Endometrial microvascular endothelial cells (primary cell): ENCODE results near the gene PSAPL1. TPM values are rescaled to one million over a fixed set of nuclear protein-coding genes. Genes with fewer than 3 reads are reported as not detected.

Experiments used
- in situ Hi-C: cut with HindIII; loops from 2 replicates; pipeline ENCODE4 v1.10.0; 2017; ENCODE audit warnings: low sequenced_read_pairs, low pct_unique_long_range_greater_than_20kb; ENCODE audit errors: inconsistent ontology term
- total RNA-seq: library from RNA; depleted of rRNA; stranded (reverse); fragments of >200 nt; gene quantifications from one replicate; pipeline ENCODE4 v1.2.3, GENCODE V29; 2015; ENCODE audit errors: inconsistent ontology term

The PSAPL1 gene
- total RNA-seq, 1 donor from 2014 or later = not detected

- in situ Hi-C loops = no loop called here
These were observed 43.7 kb downstream of the PSAPL1 start for GRCh38 chr4:7390906-7391636.

- in situ Hi-C loops = no loop called here
These were observed 44.4 kb downstream of the PSAPL1 start for GRCh38 chr4:7390336-7390735.

DNA sequence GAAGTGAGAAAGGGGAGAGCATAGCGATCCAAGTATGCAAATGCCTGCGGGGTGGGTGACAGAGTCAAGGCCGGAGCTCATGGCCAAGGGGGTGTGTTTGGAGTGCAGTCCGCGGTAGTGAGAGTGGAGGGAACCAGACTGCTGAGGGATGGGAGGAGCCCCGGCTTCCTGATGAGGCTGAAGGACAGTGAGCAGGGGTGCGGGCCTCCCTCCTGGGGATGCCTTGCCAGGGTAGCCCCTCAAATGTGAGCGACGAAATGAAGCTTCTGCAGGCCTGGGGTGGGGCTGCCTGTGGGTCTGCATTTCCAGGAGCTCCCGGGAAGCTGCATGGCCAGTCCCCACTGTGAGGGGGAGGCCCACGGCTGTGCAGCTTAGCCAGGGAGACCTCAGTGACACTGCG lies 45.0 kb downstream of the PSAPL1 start:
- in situ Hi-C loops = no loop called here

DNA sequence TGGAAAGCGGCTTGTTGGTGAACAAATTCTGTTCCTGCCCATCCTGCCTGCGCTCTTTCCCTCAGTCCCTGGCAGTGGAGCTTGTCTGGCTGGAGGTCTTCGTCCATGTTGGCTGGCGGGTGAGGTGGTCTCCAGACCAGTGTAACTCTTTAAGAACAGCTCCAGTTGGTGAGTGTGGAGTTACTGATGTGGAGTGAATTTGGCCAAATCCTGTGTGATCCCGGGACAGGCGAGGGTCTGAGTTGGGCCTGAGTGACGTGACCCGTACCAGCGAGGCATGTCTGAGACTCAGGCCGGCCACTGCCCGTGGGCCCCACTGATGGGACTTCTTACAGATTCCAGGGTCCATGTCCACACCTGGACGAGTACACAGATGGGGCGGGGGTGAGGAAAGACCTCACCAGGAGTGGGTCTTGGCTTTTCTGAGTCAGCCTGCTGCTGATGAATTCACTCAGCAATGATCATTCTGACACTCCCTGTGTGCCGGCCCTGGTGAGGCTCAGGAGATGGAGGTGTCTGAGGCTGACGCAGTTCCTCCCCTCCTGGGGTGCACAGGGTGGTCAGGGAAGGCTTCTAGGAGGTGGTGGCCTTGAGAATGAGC lies 45.5 kb downstream of the PSAPL1 start:
- in situ Hi-C loops = no loop called here

GRCh38 chr4:7388627-7389026 lies 46.1 kb downstream of the PSAPL1 start:
- in situ Hi-C loops = no loop called here

DNA sequence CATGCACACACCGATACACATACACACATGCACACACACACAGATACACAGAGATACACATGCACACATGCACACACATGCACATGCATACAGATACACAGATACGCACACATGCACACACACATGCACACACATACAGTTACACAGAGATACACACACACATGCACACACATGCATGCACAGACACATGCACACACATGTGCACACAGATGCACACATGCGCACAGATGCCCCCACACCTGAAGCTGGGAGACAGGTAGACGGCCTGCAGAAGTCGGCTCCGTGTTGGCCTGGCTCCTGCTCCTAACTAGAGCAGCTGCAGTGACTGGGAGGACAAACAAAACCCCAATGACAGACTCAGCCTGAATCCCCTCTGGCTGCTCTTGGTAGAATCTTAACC lies 46.8 kb downstream of the PSAPL1 start:
- in situ Hi-C loops = no loop called here

GRCh38 chr4:7384929-7385890 lies 49.5 kb downstream of the PSAPL1 start:
- in situ Hi-C loops = no loop called here

- in situ Hi-C loops = no loop called here
These were observed 50.5 kb downstream of the PSAPL1 start for GRCh38 chr4:7384003-7384928.

- in situ Hi-C loops = no loop called here
These were observed 51.5 kb downstream of the PSAPL1 start for GRCh38 chr4:7383266-7383665.

DNA sequence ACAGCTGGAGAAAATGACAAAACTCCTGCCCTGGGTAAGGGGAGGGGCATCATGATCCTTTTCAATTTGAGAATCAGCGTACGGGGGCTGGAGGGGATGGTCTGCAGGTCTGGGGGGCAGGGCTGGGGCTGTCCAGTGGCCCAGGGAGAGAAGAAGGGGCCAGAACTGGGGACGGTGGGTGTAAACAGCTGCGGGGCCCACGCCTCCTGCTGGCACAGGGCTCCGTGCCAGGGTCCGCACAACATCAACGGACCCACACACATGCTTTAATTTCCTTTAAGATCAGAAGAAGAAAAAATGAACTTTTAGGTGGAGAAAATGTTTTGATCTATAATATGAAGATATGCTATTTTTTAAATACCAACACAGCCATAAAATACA lies 52.1 kb downstream of the PSAPL1 start:
- in situ Hi-C loops = no loop called here

DNA sequence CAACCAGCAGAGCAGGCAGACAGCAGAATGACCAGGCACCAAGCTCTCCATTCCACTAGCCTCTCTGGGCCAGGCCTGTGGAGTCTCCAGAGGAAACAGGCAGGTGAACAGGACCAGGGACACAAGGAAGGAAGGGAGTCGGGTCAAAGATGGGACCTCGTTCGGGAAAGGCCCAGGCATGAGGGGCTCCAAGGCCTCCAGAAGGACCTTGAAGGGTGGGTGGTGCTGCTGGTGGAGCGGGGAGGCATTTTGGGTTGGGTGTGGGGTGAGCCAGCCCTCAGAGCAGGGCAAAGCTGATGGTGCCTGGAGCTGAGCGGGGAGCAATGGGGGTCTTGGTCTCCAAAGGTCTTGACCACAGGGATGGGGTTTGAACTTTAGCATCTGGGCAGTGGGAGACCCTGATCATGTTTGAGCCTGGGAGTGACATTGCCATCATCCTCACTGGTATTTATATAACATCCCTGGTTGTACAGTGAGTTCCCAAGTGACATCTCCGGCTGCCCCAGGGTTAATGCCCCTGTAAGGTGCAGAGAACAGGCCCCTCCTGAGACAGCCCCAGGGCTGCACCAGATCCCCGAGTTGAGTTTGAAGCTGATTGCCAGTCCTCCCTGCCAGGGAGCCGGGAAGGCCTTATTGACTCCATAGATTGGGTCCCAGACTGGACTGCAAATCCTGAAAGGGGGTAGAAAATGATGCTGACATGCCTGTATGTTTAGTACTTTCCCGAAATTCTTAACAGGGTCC lies 52.7 kb downstream of the PSAPL1 start:
- in situ Hi-C loops = no loop called here

DNA sequence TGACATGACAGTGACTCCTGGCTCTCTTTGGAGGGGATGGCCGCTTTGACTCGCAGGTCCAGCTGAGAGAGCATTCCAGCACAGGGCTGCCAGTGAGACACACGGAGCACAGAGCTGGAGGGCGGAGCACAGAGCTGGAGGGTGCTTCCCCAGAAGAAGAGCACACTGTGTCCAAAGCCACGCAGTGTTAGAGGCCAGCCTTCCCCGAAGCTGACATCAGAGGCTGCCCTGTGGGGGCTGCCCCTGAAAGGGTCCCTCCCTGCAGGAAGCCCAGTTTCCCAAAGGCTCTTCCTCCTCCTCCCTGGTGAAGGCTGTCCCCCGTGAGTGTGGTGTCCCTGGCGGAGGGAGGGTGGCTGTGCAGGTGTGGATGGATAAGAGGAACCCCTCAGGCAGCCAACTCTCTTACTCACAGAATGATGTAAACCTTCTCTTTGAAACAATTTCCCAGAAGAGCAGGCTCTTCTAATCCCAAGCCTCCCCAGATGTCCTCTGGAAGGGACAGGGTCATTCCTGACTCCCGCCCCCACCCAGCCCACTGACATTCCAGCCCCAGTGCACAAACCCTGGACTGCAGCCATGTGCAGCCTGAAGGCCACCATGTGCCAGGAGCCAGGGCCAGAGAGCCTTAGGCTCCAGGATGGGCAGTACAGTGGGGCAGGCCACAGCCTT lies 53.4 kb downstream of the PSAPL1 start:
- in situ Hi-C loops = no loop called here

Other genes with a start within 250 kb of the PSAPL1 start
- not detected for gene SORCS2, start 242.4 kb downstream of the PSAPL1 start, total RNA-seq